Endothelial cell of umbilical vein (primary cell): ENCODE results near the gene EIF2S2.
"Not testable (repeated sequence)": the region's sequence is repeated elsewhere in the genome, so short reads cannot be mapped to it uniquely, and the experiment has no call there.

Experiments used
- CTCF ChIP-seq, 2 donors: IDR thresholded peaks; 1 replicate in 1 of 2; 2 replicates in 1 of 2; pipeline ENCODE4 v1.5.1; 2011; ENCODE audit warnings: low read length in 2 of 2, mild to moderate bottlenecking in 2 of 2, moderate library complexity in 2 of 2, control low read depth in 1 of 2, inconsistent platforms in 1 of 2, low read depth in 1 of 2; ENCODE audit not compliant: insufficient read depth in 1 of 2; ENCODE audit errors: extremely low read depth in 1 of 2
- EZH2 ChIP-seq: IDR thresholded peaks from 2 replicates; pipeline ENCODE4 v1.6.1; 2012; ENCODE audit warnings: borderline replicate concordance, low read depth, mild to moderate bottlenecking, moderate library complexity, low read length, inconsistent platforms; ENCODE audit not compliant: severe bottlenecking
- MAX ChIP-seq: IDR thresholded peaks from 2 replicates; pipeline ENCODE4 v1.6.1; 2011; ENCODE audit not compliant: insufficient read depth, insufficient read length
- POLR2AphosphoS5 ChIP-seq: IDR thresholded peaks from 2 replicates; pipeline ENCODE4 v1.6.1; 2012; ENCODE audit warnings: low read depth, mild to moderate bottlenecking, control low read depth, low read length, moderate library complexity; ENCODE audit not compliant: insufficient read depth

- not testable (repeated sequence) for TF ChIP-seq EZH2; CTCF (IDR thresholded peaks at IDR 0.05; ENCODE audit: extremely low read depth in 1 of 2, insufficient read depth in 1 of 2, low read depth in 1 of 2, low read length in 2 of 2); MAX; POLR2AphosphoS5
These were observed 20.4 kb upstream of the EIF2S2 start for GRCh38 chr20:34132491-34132890.
